ENCODE results near the gene OPN1LW.

GRCh38 chrX:154142386-154142785, 1.7 kb upstream of the OPN1LW start:
- no peak for TF ChIP-seq YY1 (IDR thresholded peaks at IDR 0.05; ENCODE audit: extremely low read depth, insufficient replicate concordance, low read depth, low read length)
- no peak for TF ChIP-seq ZFX (IDR thresholded peaks at IDR 0.05)
- no peak for TF ChIP-seq EZH2 (IDR thresholded peaks at IDR 0.05)
- TF ChIP-seq EZH2phosphoT487 (IDR thresholded peaks at IDR 0.05; ENCODE audit: borderline replicate concordance) = no peak
- TF ChIP-seq CTCF (IDR thresholded peaks at IDR 0.05 in 2 of 3, conservative IDR thresholded peaks at IDR 0.05 in 1 of 3; ENCODE audit: borderline replicate concordance in 1 of 3, insufficient read depth in 1 of 3, low read depth in 2 of 3, low read length in 2 of 3) = no peak
